Measurements from ENCODE around the gene TRAF6. TPM values are rescaled to one million over a fixed set of nuclear protein-coding genes. Genes with fewer than 3 reads are reported as not detected.

The TRAF6 gene
- total RNA-seq, 1 experiment from 2014 or later: 6.6 TPM

DNA sequence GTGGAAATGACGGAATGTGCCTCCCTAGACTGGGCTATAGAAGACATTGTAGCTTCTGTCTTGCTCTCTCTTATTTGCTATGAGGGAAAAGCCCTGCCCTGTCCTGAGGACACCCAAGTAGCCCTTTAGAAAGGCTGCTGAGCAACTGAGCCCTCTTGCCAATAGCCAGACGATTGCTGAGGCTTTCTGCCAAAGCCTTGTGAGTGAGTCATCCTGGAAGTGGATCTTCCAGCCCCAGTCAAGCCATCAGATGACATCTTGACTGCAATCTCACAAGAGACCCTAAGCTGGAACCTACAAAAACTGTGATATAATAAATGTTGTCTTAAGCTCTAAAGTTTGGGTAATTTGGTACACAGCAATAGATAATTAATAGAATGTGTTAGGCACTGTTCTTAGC, 3.9 kb upstream of the TRAF6 start:
- Mint-ChIP-seq H3K27ac (no peak overlapping the region), H3K4me1 (peaks cover 2% of the 10 kb centered on the region), H3K9me3 (peaks cover 57% of the 10 kb centered on the region), H3K27me3 (ENCODE audit: low read depth) (peaks cover 45% of the 10 kb centered on the region), H3K36me3 (peaks cover 21% of the 10 kb centered on the region), H3K4me3 (no peak overlapping the region)
- POLR2A ChIA-PET: no interaction called here
- TF ChIP-seq, protein P1, sequence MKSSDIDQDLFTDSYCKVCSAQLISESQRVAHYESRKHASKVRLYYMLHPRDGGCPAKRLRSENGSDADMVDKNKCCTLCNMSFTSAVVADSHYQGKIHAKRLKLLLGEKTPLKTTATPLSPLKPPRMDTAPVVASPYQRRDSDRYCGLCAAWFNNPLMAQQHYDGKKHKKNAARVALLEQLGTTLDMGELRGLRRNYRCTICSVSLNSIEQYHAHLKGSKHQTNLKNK (CRISPR knock-in tag; IDR thresholded peaks at IDR 0.05): no peak
- TF ChIP-seq ZNF219 (CRISPR knock-in tag; IDR thresholded peaks at IDR 0.05; ENCODE audit: borderline replicate concordance) (no peak), ATF1 (CRISPR knock-in tag; IDR thresholded peaks at IDR 0.05) (no peak), OVOL2 (CRISPR knock-in tag; IDR thresholded peaks at IDR 0.05; ENCODE audit: borderline replicate concordance) (no peak), ZNF671 (CRISPR knock-in tag; IDR thresholded peaks at IDR 0.05) (no peak), ATF3 (CRISPR knock-in tag; conservative IDR thresholded peaks at IDR 0.05) (no peak), ZNF232 (CRISPR knock-in tag; IDR thresholded peaks at IDR 0.05) (no peak), ZNF512 (CRISPR knock-in tag; IDR thresholded peaks at IDR 0.05; ENCODE audit: borderline replicate concordance) (no peak), ZNF138 (CRISPR knock-in tag; conservative IDR thresholded peaks at IDR 0.05) (no peak)
- TF ChIP-seq, protein P2, sequence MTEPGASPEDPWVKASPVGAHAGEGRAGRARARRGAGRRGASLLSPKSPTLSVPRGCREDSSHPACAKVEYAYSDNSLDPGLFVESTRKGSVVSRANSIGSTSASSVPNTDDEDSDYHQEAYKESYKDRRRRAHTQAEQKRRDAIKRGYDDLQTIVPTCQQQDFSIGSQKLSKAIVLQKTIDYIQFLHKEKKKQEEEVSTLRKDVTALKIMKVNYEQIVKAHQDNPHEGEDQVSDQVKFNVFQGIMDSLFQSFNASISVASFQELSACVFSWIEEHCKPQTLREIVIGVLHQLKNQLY (CRISPR knock-in tag; IDR thresholded peaks at IDR 0.05): no peak
- DNase-seq (ENCODE audit: low spot score) (no peak), ATAC-seq (no peak)
- CTCF ChIA-PET: no interaction called here

- peaks cover 11% of the 10 kb centered on the region for H3K4me1 Mint-ChIP-seq
- H3K9me3 Mint-ChIP-seq: peaks cover 44% of the 10 kb centered on the region
- TF ChIP-seq, protein P3, sequence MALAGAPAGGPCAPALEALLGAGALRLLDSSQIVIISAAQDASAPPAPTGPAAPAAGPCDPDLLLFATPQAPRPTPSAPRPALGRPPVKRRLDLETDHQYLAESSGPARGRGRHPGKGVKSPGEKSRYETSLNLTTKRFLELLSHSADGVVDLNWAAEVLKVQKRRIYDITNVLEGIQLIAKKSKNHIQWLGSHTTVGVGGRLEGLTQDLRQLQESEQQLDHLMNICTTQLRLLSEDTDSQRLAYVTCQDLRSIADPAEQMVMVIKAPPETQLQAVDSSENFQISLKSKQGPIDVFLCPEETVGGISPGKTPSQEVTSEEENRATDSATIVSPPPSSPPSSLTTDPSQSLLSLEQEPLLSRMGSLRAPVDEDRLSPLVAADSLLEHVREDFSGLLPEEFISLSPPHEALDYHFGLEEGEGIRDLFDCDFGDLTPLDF (CRISPR knock-in tag; IDR thresholded peaks at IDR 0.05): no peak
- no peak for TF ChIP-seq ZNF121 (CRISPR knock-in tag; IDR thresholded peaks at IDR 0.05)
- TF ChIP-seq CREM (CRISPR knock-in tag; IDR thresholded peaks at IDR 0.05): no peak
- TF ChIP-seq ZNF425 (CRISPR knock-in tag; conservative IDR thresholded peaks at IDR 0.05): no peak
- TF ChIP-seq, protein P4, sequence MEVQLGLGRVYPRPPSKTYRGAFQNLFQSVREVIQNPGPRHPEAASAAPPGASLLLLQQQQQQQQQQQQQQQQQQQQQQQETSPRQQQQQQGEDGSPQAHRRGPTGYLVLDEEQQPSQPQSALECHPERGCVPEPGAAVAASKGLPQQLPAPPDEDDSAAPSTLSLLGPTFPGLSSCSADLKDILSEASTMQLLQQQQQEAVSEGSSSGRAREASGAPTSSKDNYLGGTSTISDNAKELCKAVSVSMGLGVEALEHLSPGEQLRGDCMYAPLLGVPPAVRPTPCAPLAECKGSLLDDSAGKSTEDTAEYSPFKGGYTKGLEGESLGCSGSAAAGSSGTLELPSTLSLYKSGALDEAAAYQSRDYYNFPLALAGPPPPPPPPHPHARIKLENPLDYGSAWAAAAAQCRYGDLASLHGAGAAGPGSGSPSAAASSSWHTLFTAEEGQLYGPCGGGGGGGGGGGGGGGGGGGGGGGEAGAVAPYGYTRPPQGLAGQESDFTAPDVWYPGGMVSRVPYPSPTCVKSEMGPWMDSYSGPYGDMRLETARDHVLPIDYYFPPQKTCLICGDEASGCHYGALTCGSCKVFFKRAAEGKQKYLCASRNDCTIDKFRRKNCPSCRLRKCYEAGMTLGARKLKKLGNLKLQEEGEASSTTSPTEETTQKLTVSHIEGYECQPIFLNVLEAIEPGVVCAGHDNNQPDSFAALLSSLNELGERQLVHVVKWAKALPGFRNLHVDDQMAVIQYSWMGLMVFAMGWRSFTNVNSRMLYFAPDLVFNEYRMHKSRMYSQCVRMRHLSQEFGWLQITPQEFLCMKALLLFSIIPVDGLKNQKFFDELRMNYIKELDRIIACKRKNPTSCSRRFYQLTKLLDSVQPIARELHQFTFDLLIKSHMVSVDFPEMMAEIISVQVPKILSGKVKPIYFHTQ (CRISPR knock-in tag; IDR thresholded peaks at IDR 0.05): no peak
- TF ChIP-seq CTCF (IDR thresholded peaks at IDR 0.05): no peak
- TF ChIP-seq ZNF281 (CRISPR knock-in tag; IDR thresholded peaks at IDR 0.05): no peak
- no peak for TF ChIP-seq TEAD1 (CRISPR knock-in tag; IDR thresholded peaks at IDR 0.05)
- no peak for TF ChIP-seq E2F5 (CRISPR knock-in tag; IDR thresholded peaks at IDR 0.05)
- no peak for TF ChIP-seq FOXK1 (CRISPR knock-in tag; IDR thresholded peaks at IDR 0.05)
- ATAC-seq: no peak
- DNase-seq (ENCODE audit: low spot score): no peak
- peaks cover 50% of the 10 kb centered on the region for H3K27me3 Mint-ChIP-seq (ENCODE audit: low read depth)
- POLR2A ChIA-PET: no interaction called here
- no peak overlapping the region for H3K4me3 Mint-ChIP-seq
- no peak overlapping the region for H3K27ac Mint-ChIP-seq
- peaks cover 11% of the 10 kb centered on the region; the same call in 1 of the 2 replicates for H3K36me3 Mint-ChIP-seq
- CTCF ChIA-PET: no interaction called here
Measured at GRCh38 chr11:36512016-36512415, 1.9 kb upstream of the TRAF6 start.
